ENCODE results near the gene ATG12. TPM values are rescaled to one million over a fixed set of nuclear protein-coding genes. Genes with fewer than 3 reads are reported as not detected.
A peak's percentile ranks its signal among the peaks of the same experiment; 100 is the strongest.

Gene ATG12
- total RNA-seq, 8 experiments from 2014 or later: 30.8 to 64.0 (median 43.1) TPM

DNA sequence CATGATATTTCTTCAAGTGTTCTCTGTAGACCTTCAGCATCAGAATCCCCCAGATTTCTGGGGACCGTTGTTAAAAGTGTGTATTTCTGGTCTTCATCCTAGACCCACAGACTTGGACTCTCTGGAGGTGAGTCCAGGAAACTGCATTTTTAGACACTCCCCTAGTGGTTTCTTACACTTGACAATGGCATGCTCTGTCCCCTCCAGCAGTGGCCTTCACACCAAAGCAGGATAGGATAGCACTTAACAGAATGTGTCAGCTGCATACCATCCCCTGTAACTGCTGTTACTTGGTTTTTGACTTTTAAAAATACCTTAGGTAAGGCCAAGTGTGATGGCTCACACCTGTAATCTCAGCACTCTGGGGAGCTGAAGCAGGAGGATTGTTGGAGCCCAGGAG lies 45.7 kb downstream of the ATG12 start:
- in situ Hi-C loops (cut with MboI; ENCODE audit: low pct_unique_long_range_greater_than_20kb in 2 of 9, low sequenced_read_pairs in 9 of 9, unreplicated experiment in 9 of 9): no loop called here
- WGBS, 10 experiments: 17 to 100% (median 60%) methylated on average over 1 of the region's 1 CpG; no CpG with 5 or more reads in 4 of the 10 experiments
- no peak for ATAC-seq (replicated peaks in 6 of 8)

DNA sequence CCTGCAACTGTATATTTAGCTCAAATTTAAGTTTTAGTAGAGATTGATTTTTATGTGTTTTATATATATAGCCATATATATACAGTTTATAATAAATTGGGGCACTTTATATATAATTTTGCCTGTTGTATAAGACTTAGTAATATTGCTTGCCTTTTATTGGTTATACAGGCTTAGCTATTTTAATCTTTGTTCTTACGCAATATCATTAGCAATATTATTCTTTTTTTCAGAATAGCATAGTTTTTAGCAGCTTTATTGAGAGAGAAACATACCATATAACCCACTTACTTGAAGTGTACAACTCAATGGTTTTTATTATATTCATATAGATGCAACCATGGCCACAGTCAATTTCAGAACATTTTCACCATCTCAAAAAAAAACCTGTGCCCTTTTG lies 52.9 kb downstream of the ATG12 start:
- 31 to 100% (median 88%) methylated on average over 1 of the region's 1 CpG; no CpG with 5 or more reads in 1 of the 10 experiments for WGBS, 10 experiments

More for the DNA sequence above, 45.7 kb downstream of the ATG12 start:
- H3K4me1 ChIP-seq (replicated peaks in 1 of 2): no peaks in the 10 kb centered on the region
- H3K27ac ChIP-seq: no peak overlapping the region
- H3K4me3 ChIP-seq: no peak overlapping the region

GRCh38 chr5:115787426-115787825 lies 53.9 kb downstream of the ATG12 start:
- no peaks in the 10 kb centered on the region for H3K4me1 ChIP-seq (replicated peaks in 1 of 2)
- no peak for ATAC-seq (replicated peaks in 6 of 8)
- no peak overlapping the region for H3K4me3 ChIP-seq
- in situ Hi-C loops (cut with MboI; ENCODE audit: low pct_unique_long_range_greater_than_20kb in 2 of 9, low sequenced_read_pairs in 9 of 9, unreplicated experiment in 9 of 9): no loop called here
- no peak overlapping the region for H3K27ac ChIP-seq
- WGBS, 10 experiments: 0 to 20% (median 0%) methylated on average over 1 of the region's 1 CpG; no CpG with 5 or more reads in 2 of the 10 experiments

More for the DNA sequence above, 52.9 kb downstream of the ATG12 start:
- in situ Hi-C loops (cut with MboI; ENCODE audit: low pct_unique_long_range_greater_than_20kb in 2 of 9, low sequenced_read_pairs in 9 of 9, unreplicated experiment in 9 of 9): no loop called here
- no peak for ATAC-seq (replicated peaks in 6 of 8)
- Histone ChIP-seq H3K27ac (no peak overlapping the region), H3K4me1 (replicated peaks in 1 of 2) (no peaks in the 10 kb centered on the region), H3K4me3 (no peak overlapping the region)

DNA sequence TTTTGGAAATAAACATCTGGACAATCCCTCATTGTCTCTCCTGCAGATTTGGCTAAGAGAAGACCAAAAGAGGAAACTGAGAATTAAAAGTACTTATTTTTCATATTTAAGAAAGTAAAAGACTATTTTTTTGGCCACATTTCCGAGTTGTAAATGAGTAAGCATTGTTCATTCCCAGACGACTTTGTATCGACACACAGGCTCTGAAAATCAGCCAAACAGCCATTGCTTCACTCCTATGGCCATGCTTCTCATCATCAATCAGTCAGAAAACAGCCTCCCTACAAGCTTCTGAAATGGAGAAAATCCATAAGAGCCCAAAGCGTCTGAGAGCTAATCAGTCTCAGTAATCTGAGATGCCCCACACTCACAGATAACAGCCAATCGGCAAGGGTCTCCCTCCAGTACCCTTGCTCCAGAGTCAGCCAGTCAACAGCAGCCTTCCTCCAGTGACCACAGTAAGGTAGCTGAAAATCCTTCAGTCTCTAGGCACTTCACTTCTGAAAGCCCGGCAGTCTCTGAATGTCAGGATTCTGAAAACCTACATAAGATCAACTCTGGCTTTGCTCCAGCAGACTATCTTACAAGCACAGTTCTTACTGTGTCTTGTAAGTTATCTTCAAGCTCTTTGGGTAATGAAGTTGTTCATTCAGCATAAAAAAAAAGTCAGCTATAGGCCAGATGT lies 55.8 kb downstream of the ATG12 start:
- in situ Hi-C loops (cut with MboI; ENCODE audit: low pct_unique_long_range_greater_than_20kb in 2 of 9, low sequenced_read_pairs in 9 of 9, unreplicated experiment in 9 of 9): no loop called here
- no peak overlapping the region for H3K4me3 ChIP-seq
- WGBS, 10 experiments: 0 to 90% (median 67%) methylated on average over 1 to 6 of the region's 6 CpGs; no CpG with 5 or more reads in 2 of the 10 experiments
- H3K4me1 ChIP-seq (replicated peaks in 1 of 2): no peaks in the 10 kb centered on the region
- ATAC-seq (replicated peaks in 6 of 8): peak in 2 of 8 experiments; percentile 22 to 53
- no peak overlapping the region for H3K27ac ChIP-seq

- Histone ChIP-seq H3K4me1 (replicated peaks in 1 of 2) (no peaks in the 10 kb centered on the region), H3K4me3 (no peak overlapping the region), H3K27ac (no peak overlapping the region)
- ATAC-seq (replicated peaks in 6 of 8): no peak
- 0 to 67% (median 27%) methylated on average over 1 of the region's 1 CpG; no CpG with 5 or more reads in 1 of the 10 experiments for WGBS, 10 experiments
- in situ Hi-C loops (cut with MboI; ENCODE audit: low pct_unique_long_range_greater_than_20kb in 2 of 9, low sequenced_read_pairs in 9 of 9, unreplicated experiment in 9 of 9): no loop called here
Measured at GRCh38 chr5:115778417-115778816, 62.9 kb downstream of the ATG12 start.

Other genes with a start within 250 kb of the ATG12 start
- gene TICAM2, start 239.1 kb downstream of the ATG12 start, total RNA-seq: 1 to 10 TPM in 6 of 8 experiments, under 1 TPM in 1, not detected in 1; 0.82 to 3.2 (median 1.1) TPM
- gene TMED7, start 215.5 kb downstream of the ATG12 start, total RNA-seq: 100 to 1,000 TPM in 1 of 8 experiments, 10 to 100 TPM in 7; 44.5 to 110 (median 67.5) TPM
- gene CDO1, start 24.9 kb downstream of the ATG12 start, total RNA-seq: 100 to 1,000 TPM in 1 of 8 experiments, 10 to 100 TPM in 4, under 1 TPM in 3; 0.36 to 158 (median 36.0) TPM
- 10 to 100 TPM; 35.4 to 92.3 (median 59.6) TPM for gene AP3S1, start 370 bp upstream of the ATG12 start, total RNA-seq
- 1 to 10 TPM in 3 of 8 experiments, under 1 TPM in 4, not detected in 1; 0.25 to 1.9 (median 0.73) TPM for gene LVRN, start 120.9 kb upstream of the ATG12 start, total RNA-seq
- under 1 TPM in 2 of 8 experiments, not detected in 6; 0.21 to 0.28 TPM for gene ARL14EPL, start 190.9 kb upstream of the ATG12 start, total RNA-seq
- 10 to 100 TPM; 14.4 to 31.4 (median 23.1) TPM for gene COMMD10, start 243.5 kb upstream of the ATG12 start, total RNA-seq

Measured in motor neuron (in vitro differentiated cells).